HG03045 (cell line): ENCODE measurements around the gene HERC3.
A peak's percentile ranks its signal among the peaks of the same experiment; 100 is the strongest.

Experiments
- ATAC-seq: cut with Tn5 transposase; IDR thresholded peaks from one replicate; pipeline ENCODE4 v1.9.1; 2021; ENCODE audit warnings: mild to moderate bottlenecking, moderate library complexity; ENCODE audit not compliant: unreplicated experiment

The HERC3 gene

DNA sequence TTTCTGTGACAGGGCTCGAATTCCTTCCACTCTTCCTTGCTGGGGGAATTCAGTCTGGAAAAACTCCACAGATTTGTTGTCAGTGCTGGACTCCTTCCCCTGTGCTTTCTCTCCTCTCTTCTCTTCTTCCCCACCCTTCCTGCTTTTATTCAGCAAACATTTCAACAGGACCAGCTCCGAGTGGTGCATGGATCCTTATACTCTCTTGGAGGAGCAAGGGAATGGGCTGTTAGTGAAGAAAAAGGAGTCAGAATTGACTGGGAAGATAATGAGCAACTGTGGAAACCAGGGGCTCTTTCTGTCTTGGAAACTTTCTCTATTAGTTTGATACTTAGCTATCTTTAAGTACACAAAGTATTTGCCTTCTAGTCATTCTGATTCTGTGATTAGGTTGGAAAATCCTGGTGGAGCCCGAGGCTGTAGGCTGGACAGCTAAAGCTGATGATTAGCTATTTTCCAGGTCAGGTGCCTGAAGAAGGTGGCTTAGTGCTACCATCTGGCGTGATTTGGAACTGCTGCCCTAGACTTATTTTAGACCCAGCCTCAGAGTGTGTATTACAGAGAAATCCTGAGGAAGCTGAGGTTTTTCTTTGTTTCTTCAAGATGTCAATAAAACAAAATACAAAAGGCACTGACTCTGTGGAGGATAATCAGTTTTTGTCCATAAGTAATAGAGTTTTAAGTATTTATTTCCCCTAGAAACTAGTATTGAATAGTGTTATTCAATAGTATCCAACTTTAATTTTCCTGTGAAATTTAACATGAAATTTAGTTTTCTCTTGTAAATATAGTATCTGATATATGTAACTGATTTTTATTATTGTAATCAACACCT is 67.0 kb downstream of the HERC3 start:
- ATAC-seq: no peak

DNA sequence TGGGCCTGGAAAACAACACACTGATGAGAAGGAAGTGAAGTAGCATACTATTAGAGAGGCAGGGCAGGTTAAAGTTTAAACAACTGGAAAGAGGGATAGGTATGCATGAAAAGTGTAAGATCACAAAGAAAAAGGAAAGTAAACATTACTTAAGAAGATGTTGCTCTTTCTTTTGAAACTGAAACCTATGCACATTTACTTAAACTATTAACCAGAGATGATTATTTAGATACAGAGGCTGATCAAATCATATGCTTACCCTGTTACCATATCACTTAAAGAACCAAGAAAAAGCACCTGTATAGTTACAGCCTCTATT is 67.6 kb downstream of the HERC3 start:
- no peak for ATAC-seq

DNA sequence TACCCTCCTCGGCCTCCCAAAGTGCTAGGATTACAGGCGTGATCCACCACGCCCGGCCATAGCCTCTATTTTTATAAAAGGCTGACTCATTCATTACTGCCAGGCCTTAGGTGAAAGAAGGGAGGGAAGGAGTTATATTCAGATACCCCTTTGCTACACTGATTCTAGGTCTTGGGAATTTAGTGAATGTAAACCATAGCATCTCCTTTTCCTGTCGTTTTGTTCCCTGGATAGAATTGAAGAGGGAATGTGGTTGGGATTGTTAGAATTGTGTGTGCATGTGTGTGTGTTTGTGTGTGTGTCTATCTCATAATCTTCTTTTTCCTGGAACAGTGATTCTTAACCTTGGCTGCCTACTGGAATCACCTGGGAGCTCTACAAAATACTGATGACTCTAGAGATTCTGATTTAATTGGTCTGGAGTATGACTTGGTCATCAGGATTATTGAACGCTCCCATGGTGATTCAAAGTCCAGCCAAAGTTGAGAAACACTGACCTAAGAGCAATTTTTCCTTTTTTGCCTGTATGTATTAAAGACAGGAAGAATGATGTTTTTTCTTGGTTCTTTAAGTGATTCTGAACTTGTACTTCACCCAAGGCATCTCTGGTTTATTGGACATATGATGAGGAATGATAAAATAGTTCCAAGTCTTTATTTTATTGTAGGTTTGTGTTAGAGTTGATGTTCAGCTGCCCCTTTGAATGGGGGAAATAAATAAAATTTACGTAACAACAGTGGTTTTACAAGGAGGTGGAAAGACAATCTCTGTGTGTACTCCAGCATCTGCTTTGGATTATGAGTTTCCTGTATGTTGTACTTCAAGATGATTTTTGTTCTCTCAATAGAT is 68.4 kb downstream of the HERC3 start:
- no peak for ATAC-seq

DNA sequence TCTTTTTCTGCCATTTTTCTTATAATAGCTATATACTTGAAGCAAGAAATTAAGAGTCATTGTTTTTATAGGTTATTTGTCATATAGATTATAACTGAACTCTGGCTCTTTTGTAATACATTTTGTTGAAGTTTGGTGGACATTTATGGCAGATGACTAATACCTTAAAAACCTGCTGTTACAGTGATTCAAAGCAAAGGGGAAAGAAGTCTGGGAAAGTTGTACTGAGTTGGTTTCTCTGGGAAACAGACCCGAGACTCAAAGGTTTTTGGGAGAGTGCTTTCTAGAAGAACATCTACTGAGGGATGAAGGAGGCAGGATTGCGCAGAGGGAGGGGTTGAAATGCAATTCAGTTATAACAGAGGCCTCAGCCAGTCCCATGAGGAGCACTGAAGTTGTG is 69.5 kb downstream of the HERC3 start:
- no peak for ATAC-seq

DNA sequence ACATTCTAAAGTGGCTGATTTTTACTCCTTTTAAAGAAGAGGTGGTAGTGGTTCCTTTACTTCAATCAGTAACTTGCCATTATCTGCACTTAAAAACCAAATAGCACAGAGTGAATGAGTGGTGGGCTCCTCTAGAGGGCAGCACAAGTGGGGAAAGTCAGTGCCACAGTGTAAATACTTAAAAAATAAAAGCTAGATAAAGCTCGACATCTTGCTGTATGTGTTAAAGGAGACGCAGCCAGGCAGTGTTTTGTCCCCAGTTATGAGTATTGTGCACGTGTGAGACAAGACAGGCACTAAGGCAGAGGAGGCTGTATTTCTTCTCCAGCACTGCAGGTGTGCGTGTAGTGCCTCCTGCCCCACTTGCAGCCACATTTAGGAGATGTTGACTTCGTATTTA is 80.7 kb downstream of the HERC3 start:
- ATAC-seq: no peak

DNA sequence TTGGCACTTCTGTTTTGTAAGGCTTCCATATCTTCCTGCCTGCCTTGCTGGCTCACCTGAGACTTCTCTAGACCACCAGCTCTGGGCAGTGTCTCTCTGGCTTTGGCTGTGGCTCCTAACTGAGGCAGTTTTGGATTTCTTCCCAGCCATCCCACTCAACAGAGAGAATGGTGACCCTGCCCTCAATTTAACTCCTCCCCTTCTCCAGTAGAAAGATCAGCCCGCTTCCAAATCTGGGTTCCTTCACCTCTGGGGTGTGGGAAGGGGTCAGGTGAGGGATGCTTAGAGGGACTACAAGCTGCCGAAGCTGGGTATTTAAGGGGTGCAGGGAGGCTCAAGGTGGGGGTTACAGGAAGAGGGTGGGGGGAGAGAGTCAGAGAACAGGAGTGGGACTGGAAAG is 81.6 kb downstream of the HERC3 start:
- no peak for ATAC-seq

DNA sequence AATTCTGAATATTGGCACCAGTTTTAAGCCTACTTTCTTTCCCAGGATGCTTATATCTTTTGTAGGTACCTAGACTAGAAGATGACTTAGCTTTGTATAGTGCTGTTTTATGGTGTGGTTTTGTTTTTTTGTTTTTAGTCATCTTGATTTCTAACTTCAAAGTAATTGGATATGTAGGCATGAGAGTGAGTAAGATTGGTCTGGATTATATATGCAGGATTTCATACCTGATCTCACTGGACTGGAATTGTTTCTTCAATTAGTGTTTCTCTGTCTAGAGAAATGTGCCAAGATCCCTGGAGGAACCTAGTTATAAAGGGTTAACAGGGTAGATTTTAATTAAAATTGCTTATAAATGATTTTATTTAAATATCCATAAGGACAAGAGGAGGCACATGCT is 82.3 kb downstream of the HERC3 start:
- ATAC-seq: no peak

DNA sequence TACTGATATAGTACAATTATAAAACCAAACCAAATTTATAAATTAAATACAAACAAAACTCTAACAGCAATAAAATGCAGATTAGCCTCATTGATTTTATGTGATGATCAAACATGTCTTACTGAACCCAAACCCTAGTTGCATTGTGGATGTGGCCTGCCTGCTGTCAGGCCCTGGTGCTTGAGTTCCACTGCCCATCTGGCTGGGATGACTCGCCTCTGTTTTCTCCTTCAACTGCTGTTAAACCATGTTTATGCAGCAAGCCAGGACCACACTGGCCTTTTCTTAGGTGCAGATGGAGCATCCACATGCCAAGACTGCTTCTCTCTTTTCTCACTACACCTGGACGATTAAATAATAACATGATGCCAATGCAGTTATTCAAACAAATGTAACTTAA is 82.7 kb downstream of the HERC3 start:
- ATAC-seq: no peak

DNA sequence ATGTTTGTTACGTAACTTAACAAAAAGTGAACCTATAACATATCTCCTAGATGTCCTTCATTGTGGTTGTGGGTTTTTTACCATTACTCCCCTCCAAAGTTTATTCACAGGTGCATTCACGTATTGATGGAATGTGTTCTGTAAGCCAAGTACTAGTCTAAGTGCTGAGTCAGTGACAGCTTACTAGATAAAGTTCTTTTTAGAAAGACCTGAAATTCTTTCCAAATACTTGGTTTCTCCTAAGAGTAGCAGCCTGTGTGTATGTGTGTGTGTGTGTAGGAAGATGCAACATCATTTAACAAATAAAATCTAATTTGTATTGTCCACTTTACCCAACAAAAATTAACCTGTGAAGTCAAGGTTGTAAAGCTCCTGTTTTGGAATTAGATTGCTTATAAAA is 83.3 kb downstream of the HERC3 start:
- no peak for ATAC-seq

DNA sequence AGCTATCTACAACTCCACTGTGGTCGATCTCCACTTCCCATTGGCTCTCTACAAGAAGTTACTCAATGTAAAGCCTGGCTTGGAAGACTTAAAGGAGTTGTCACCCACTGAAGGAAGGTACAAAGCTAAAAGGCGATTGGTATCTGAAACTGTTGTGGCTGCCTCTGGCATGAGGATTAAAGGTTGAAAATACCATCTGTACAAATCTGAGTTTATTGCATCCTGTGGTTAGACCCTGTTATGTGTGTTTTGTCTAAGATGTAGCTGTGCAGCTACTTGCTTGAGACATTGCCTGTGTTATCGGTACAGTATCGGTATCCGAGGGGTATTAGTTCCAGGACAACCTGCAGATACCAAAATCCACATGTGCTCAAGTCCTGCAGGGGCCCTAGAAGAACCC is 88.9 kb downstream of the HERC3 start:
- ATAC-seq: no peak

DNA sequence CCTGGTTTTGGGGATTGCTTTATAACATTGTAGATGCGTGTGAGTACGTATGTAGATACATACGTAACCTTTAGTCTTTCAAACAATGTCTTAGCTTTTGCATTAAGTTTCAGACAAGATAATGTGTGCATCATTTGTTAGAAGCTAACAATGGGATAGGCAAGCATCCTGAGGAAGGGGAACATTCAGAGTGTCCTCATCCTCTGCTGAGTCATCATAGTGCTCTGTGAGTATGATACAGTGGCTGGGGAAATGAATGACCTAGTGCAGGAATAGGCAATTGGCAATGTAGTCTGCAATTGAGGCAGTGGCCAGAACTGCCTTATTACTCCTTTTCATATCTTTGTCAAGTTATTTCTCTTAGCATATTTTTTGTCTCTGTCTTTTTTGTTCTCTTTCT is 98.1 kb downstream of the HERC3 start:
- ATAC-seq: no peak

DNA sequence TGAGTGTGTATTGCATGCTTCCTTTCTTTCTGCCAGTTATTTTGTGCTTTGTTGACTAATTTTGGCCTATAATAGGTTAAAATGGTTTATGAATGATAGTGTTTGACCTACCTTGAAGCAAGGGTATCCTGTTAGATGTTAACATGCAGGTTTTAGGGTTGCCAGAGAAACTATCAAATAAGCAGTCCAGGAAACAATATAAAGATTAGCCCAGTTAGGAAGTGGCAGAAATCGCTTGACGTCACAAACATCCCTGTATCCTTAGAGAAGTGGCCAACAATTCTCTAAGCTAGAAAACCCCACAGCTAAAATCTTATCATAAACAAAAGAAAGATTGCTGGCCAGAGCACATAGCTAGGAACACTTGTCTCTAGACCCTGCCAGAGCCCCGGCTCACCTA is 101.5 kb downstream of the HERC3 start:
- no peak for ATAC-seq

DNA sequence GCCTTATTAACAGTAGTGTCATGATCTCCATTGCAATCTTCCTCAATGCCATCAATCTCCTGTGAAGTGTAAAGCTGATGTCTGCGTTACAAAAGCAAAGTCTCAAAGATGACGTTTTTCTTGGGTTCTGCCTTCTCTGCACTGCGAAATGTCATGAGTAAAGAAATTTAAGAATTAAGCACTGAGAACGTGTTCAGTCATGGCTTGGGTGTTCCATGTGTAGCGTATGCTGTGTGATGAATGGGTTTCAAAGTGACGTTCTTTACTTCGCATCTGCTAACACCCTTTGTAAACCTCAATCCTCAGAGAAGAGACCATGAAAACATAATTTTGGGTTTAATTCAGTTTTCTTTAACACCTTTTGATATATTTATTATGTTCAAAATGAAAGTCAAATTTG is 104.3 kb downstream of the HERC3 start:
- ATAC-seq: no peak

DNA sequence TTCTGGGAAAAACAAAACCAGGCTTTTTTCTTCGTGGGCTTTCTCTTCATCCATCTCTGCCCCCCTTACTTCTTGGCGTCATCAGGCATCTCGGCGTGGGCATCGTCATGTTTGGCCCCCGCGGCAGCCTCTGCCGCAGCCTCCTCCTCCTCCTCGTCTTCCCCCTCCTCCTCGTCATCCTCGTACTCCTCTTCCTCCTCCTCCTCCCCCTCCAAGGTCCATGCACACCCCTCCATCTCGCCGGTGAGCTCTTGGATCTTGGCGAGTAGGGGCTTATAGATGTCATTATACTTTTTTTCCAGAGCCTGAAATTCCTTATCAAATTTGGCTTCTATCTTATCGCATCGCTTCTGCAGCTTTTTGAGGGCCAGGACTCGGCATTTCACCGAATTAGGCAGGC is 104.9 kb downstream of the HERC3 start:
- no peak for ATAC-seq

DNA sequence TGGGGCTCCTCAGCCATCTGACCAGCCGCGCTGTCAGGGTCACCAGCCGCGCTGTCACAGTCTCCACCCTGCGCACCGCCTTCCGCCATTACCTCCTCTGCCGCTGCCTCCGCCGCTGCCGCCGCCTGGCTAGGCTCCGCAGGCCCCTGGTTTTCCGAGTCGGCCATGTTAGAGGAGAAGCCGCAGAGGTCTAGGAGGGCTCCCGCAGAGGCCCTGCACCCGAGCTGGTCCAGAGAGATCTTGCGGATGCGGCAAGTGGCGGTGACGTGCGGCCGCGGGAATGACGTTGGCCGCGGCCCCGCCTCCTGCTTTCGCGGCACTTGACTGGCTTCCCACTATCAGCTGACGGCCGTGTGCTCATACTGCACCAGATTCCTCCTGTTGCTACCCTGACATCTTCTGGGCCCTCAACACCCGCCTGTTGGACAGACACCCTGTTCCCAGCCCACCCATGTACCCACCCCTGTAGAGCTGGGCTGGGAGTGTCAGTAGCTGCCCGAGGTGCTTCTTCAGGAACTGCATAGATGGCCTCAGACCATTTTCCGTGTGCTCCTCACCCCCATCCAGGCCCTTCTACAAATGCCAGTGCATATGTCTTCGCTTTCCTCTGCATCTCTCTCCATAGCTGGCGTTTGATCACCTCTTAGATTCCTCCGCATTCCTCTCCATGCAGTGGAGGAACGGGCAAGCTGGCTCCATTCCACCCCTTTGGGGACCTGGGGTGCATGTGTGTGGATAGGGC is 105.5 kb downstream of the HERC3 start, which contains the start of gene NAP1L5:
NAP1L5 (minus strand) TSS at position 242 of the 742 bp plus-strand sequence; CDS start at position 167, 75 bp downstream.
- peak; percentile 95 for ATAC-seq

DNA sequence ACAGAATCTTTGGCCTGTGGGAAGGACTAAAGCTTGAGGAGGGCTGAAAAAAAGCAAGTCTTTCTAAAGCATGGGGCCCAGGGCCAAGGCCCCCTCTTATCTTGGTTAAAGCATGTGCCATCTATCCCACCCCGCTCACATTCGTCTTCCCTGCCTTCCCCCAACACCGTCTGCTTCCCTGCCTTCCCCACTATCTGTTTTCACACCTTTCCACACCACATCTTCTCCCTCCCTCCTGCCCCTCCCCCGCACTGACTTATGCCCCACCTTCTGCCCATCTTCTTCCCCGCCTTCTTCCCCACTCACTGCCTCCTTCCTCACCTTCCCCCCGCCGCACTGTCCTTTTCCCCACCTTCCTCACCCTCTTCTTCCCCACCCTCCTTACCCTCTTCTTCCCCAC is 106.2 kb downstream of the HERC3 start:
- no peak for ATAC-seq

DNA sequence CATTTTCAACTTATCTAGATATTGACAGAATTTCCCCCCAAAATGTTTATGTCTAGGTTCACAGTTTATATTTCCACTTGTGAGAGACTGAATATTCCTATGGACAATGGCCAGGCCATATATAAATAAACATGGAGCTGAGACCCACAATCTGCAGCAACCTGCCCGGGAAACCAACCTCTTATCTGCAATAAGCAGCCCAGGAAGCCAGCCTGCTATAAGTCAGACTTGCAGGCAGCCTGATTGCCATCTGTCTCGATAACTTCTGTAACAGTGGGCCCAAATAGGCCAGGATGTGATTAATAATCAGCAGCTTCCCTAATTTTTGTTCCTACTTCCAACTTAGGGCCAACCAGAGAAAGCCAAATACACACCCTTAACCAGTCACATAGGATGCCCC is 110.5 kb downstream of the HERC3 start:
- ATAC-seq: no peak

DNA sequence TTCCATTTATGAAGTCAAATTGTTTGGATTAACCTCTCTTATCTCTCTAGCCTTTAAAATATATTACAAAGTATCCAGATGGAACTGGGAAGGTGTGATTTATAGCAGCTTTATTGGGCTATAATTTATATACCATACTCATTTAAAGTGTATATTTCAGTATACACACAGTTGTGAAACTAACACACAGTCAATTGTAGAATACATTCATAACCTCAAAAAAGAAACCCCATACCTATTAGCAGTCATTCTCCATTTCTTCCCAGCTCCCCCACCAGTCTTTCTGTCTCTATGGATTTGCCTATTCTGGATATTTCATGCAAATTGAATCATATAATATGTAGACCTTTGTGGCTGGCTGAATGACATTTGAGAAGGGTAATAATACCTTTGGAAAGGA is 112.9 kb downstream of the HERC3 start:
- no peak for ATAC-seq

DNA sequence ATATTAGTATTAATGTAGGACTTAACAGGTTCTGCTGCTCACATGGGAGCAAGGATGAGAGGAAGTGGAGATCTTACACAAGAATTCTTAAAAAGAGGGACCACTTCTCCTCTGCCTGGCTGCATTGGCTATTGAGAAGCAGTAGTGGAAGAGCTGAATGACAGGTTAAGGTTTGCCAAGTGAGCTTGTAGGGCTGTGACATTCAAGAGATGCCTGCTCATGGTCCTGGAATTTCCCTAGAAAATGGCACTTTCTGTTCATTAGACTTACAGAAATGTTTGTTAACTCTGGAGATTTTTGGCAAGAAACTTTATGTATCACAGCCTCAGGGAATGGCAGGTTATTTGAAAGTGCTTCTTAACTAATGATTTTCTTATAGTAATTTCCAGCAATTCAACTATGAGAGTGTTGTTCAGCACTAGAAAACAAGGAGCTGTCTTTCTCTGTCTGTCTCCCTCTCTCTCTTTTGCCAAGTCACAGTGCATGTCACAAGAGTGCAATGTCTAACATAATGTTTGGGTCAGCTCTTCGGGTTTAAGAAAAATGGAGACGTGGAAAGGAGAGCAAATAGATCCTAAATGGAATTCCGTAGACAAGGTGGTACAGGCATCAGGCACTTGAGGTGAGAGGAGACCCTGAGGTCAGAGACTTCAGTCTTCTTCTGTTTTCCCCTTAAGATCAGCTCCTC is 113.7 kb downstream of the HERC3 start:
- ATAC-seq: no peak

DNA sequence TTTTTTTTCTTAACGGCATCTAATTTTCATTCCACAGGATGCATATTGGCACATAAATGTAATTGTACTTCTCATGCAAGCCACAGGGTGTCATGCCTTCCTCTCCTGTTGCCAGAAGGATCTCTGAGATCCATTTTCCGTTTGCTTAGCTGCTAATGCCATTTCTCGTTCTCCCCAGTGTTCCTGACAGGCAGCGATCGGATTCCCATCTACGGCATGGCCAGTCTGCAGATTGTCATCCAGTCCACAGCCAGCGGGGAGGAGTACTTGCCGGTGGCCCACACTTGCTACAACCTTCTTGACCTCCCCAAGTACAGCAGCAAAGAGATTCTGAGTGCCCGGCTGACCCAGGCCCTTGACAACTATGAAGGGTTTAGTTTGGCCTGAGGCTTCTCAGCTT is 114.3 kb downstream of the HERC3 start:
- ATAC-seq: no peak

DNA sequence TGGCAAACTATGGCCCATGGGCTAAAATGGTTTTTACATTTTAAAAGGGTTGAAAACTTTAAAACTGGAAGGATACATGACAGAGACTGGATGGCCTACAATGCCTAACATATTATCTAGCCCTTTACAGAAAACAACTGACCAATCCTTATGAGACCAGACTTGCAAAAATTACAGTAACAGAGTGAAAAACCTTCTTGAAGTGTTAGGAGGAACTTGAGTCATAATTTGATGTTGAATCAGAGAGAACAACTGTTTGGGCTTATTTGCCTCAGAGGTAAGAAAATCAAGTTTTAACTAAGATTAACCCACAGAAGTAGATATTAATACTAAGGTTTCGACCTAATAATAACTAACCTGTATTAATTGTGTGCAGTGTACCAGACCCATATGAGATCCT is 117.7 kb downstream of the HERC3 start:
- no peak for ATAC-seq
